Prostate gland (tissue), 2 donors: ENCODE measurements around the gene CES3. TPM values are rescaled to one million over a fixed set of nuclear protein-coding genes. Genes with fewer than 3 reads are reported as not detected.
"Not testable (repeated sequence)": the region's sequence is repeated elsewhere in the genome, so short reads cannot be mapped to it uniquely, and the experiment has no call there.

Source experiments
- DNase-seq: peaks from one replicate; pipeline ENCODE4 v3.0.0-alpha.2; 2019; ENCODE audit warnings: low spot score
- H3K27ac ChIP-seq, 2 donors: fragments of 200-600 bp; sonication (generic); 2 replicates each; pipeline ENCODE4 v1.5.1; 2017 to 2019
- H3K27me3 ChIP-seq: fragments of 200-600 bp; sonication (generic); replicated peaks from 2 replicates; pipeline ENCODE4 v1.5.1; 2019; ENCODE audit not compliant: insufficient read depth
- H3K36me3 ChIP-seq, 2 donors: fragments of 200-600 bp; sonication (generic); 1 replicate in 1 of 2; 2 replicates in 1 of 2; pipeline versions ENCODE4 v1.5.1 to v1.8.1; 2017 to 2019
- H3K4me1 ChIP-seq: fragments of 200-600 bp; sonication (generic); replicated peaks from 2 replicates; pipeline ENCODE4 v1.5.1; 2019
- H3K4me3 ChIP-seq, 2 donors: fragments of 200-600 bp; sonication (generic); 2 replicates each; pipeline ENCODE4 v1.5.1; 2017 to 2019
- H3K9me3 ChIP-seq: fragments of 200-600 bp; sonication (generic); 2 replicates; pipeline ENCODE4 v1.5.1; 2017
- CTCF ChIP-seq, 4 experiments: fragments of 200-600 bp in 2 of 4; fragments of 450-650 bp in 2 of 4; sonication (generic) in 2 of 4; IDR thresholded peaks; 1 replicate in 3 of 4; 2 replicates in 1 of 4; pipeline ENCODE4 v1.5.1; 2016 to 2019; ENCODE audit warnings: antibody characterized with exemption in 4 of 4, mild to moderate bottlenecking in 2 of 4, moderate library complexity in 2 of 4
- POLR2A ChIP-seq: fragments of 450-650 bp; IDR thresholded peaks from one replicate; pipeline ENCODE4 v1.6.1; 2016; ENCODE audit warnings: antibody characterized with exemption, mild to moderate bottlenecking
- POLR2AphosphoS5 ChIP-seq: sonication (generic); formaldehyde crosslinking; IDR thresholded peaks from one replicate; pipeline ENCODE4 v1.6.1; 2017; ENCODE audit warnings: antibody characterized with exemption
- WGBS: methylation state at CpG from one replicate; pipeline ENCODE4 v1.1.5; 2018; 5-methylcytosine and 5-hydroxymethylcytosine counted together
- intact Hi-C: fragments of 100-400 bp; cut with DNase I; formaldehyde crosslinking; loops from one replicate; pipeline ENCODE4 v1.14.2; 2022
- total RNA-seq, 2 donors: library from RNA; depleted of rRNA; stranded (reverse); fragments of >200 nt; gene quantifications; one replicate each; pipeline ENCODE4 v1.1.0, GENCODE V29; 2016

The CES3 gene
- total RNA-seq, 2 donors from 2014 or later, result 0.36 to 0.80 TPM

- Histone ChIP-seq H3K27ac (no peak overlapping the region), H3K27me3 (no peaks in the 10 kb centered on the region), H3K4me3 (no peak overlapping the region), H3K4me1 (no peaks in the 10 kb centered on the region), H3K36me3 (no peaks in the 10 kb centered on the region), H3K9me3 (no peaks in the 10 kb centered on the region)
- intact Hi-C loops, result loop anchor here (5.0 kb wide), 1 partner anchor 201 kb away; the partner anchor contains the start of gene B3GNT9
- TF ChIP-seq POLR2A (no peak), CTCF (IDR thresholded peaks at IDR 0.05) (no peak), POLR2AphosphoS5 (no peak)
- 85% methylated on average over 4 of the region's 4 CpGs for WGBS
- no peak for DNase-seq
These were observed 9.9 kb upstream of the CES3 start for GRCh38 chr16:66950971-66951790.

- DNase-seq, result no peak
- 87% methylated on average over 7 of the region's 7 CpGs for WGBS
- no peaks in the 10 kb centered on the region for H3K27me3 ChIP-seq
These were observed 8.5 kb upstream of the CES3 start for GRCh38 chr16:66952430-66953110.

GRCh38 chr16:66953462-66954096 is 7.5 kb upstream of the CES3 start:
- intact Hi-C loops, result loop anchor here (5.0 kb wide), 1 partner anchor 199 kb away; the partner anchor contains the start of gene B3GNT9
- no peak for DNase-seq
- TF ChIP-seq POLR2A (no peak), POLR2AphosphoS5 (no peak), CTCF (IDR thresholded peaks at IDR 0.05) (no peak)
- no peaks in the 10 kb centered on the region for H3K27me3 ChIP-seq
- H3K27ac ChIP-seq, result no peak overlapping the region
- no peak overlapping the region for H3K4me3 ChIP-seq
- no peaks in the 10 kb centered on the region for H3K36me3 ChIP-seq
- H3K9me3 ChIP-seq, result no peaks in the 10 kb centered on the region
- 79% methylated on average over 10 of the region's 10 CpGs for WGBS
- no peaks in the 10 kb centered on the region for H3K4me1 ChIP-seq

More at GRCh38 chr16:66952430-66953110, 8.5 kb upstream of the CES3 start:
- Histone ChIP-seq H3K36me3 (no peaks in the 10 kb centered on the region), H3K4me1 (no peaks in the 10 kb centered on the region), H3K27ac (no peak overlapping the region), H3K4me3 (no peak overlapping the region), H3K9me3 (no peaks in the 10 kb centered on the region)
- intact Hi-C loops, result loop anchor here (5.0 kb wide), 1 partner anchor 200 kb away; the partner anchor contains the start of gene B3GNT9
- TF ChIP-seq POLR2A (no peak), CTCF (IDR thresholded peaks at IDR 0.05) (no peak), POLR2AphosphoS5 (no peak)

DNA sequence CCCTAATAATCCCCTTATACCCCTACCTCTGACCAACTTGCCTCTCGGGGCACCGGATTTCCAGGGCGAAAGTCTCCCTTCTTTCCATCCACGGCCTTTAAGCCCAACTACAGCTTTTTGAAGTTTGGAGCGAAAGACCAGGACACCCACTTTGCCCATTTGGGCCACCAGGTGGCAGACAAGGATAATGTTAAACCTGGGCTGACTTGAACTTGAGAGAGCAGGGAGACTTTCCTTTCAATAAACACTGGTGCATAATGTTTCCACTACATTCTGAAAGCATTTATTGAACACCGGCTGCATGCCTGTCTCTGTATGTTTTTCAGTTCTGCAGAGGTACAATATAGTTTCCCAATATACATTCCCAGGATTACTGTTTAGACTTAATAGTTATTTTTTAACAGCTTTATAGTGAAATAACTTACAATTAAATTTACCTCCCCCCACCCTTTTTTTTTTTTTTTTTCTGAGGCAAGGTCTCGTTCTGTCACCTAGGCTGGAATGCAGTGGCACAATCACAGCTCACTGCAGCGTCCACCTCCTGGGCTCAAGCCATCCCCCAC is 6.9 kb upstream of the CES3 start:
- TF ChIP-seq CTCF (IDR thresholded peaks at IDR 0.05) (peak; percentile 48 to 85 (median 75)), POLR2AphosphoS5 (peak; percentile 56), POLR2A (no peak)
- Histone ChIP-seq H3K4me3 (no peak overlapping the region), H3K9me3 (no peaks in the 10 kb centered on the region), H3K27me3 (no peaks in the 10 kb centered on the region), H3K36me3 (no peaks in the 10 kb centered on the region), H3K27ac (no peak overlapping the region), H3K4me1 (no peaks in the 10 kb centered on the region)
- 21% methylated on average over 8 of the region's 8 CpGs for WGBS
- DNase-seq, result peak; percentile 67
- intact Hi-C loops, result loop anchor here (5.0 kb wide), 1 partner anchor 198 kb away; the partner anchor contains the start of gene B3GNT9

DNA sequence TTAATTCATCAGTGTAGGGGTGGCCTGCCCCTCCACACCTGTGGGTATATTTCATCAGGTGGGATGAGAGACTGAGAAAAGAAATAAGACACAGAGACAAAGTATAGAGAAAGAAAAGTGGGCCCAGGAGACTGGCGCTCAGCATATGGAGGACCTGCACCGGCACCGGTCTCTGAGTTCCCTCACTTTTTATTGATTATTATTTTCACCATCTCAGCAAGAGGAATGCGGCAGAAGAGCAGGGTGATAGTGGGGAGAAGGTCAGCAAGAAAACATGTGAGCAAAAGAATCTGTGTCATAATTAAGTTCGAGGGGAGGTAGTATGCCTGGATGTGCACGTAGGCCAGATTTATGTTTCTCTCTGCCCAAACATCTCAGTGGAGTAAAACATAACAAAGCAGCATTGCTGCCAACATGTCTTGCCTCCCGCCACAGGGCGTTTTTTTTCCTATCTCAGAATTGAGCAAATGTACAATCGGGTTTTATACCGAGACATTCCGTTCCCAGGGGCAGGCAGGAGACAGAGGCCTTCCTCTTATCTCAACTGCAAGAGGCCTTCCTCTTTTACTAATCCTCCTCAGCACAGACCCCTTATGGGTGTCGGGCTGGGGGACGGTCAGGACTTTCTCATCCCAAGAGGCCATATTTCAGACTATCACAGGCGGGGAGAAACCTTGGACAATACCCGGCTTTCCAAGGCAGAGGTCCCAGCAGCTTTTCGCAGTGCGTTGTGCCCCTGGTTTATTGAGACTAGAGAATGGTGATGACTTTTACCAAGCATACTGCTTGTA is 5.5 kb upstream of the CES3 start:
- H3K27me3 ChIP-seq, H3K36me3 ChIP-seq, H3K27ac ChIP-seq, H3K4me3 ChIP-seq, DNase-seq, intact Hi-C loops, H3K9me3 ChIP-seq, H3K4me1 ChIP-seq: not testable (repeated sequence)
- 56% methylated on average over 17 of the region's 17 CpGs for WGBS

- H3K27me3 ChIP-seq, DNase-seq, intact Hi-C loops, H3K27ac ChIP-seq, H3K9me3 ChIP-seq, H3K4me3 ChIP-seq, H3K4me1 ChIP-seq, H3K36me3 ChIP-seq: not testable (repeated sequence)
- 63% methylated on average over 1 of the region's 1 CpG for WGBS
These were observed 5.0 kb upstream of the CES3 start for GRCh38 chr16:66956154-66956457.
